A673 (cell line): ENCODE results near the gene CBX8.

Experiments used
- EZH2 ChIP-seq: fragments of 200-600 bp; sonication (generic); IDR thresholded peaks from 2 replicates; pipeline ENCODE4 v1.6.1; 2017; ENCODE audit warnings: borderline replicate concordance, low read depth, mild to moderate bottlenecking, mixed read lengths, antibody characterized with exemption, low read length; ENCODE audit not compliant: poor library complexity, severe bottlenecking
- TF ChIP-seq, protein P1 (sequence below): fragments of 300-800, 200-600 bp; sonication (generic); conservative IDR thresholded peaks from 2 replicates; pipeline ENCODE4 v1.5.1; 2017; ENCODE audit warnings: low read depth, mild to moderate bottlenecking, antibody characterized with exemption, low read length, moderate library complexity, mixed read lengths

DNA sequence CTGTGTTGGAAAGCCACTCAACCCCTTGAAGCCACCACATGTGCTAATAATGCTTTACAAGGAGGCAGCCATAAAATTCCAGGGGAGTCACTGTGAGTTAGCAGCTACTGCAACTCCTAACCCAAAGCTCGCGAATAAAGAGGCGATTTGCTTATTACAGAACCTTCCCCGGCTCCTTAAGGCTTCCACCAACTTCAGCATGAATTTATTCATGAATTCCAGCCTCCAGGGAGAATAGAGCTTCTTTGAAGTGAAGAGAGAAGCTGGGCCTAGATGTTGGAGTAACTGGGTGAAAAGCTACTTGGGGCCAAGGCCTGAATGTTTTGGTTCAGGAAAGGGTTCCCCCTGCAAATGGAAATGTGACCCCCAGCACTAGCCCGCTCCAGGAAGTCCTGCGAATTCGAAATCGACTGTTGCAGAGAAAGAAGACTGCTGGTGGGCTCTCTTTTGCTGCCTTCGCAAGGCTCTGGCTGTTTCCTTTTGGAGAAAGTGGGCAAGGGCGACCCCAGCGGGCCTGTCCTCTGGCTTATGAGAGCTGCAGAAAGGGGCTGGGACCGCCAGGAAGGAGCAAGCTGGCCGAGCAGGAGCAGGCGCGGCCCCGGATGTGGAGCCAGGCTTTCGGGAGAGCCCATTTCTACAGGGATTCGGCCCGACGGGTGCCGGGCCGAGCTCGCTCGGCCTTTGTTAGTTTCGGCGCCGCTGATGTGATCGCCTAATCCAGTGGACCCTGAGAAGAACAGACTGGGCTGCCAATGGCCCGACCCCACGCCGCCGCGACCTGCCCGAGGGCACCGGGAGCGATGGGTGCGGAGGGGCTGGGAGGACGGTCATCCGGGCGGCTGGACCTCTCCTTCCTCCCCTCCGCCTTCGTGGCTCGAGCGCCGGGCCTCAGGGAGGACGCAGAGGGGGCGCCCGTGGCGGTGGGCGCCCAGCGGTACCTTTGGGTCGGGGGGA is 7.6 kb downstream of the CBX8 start:
- TF ChIP-seq, protein P1, sequence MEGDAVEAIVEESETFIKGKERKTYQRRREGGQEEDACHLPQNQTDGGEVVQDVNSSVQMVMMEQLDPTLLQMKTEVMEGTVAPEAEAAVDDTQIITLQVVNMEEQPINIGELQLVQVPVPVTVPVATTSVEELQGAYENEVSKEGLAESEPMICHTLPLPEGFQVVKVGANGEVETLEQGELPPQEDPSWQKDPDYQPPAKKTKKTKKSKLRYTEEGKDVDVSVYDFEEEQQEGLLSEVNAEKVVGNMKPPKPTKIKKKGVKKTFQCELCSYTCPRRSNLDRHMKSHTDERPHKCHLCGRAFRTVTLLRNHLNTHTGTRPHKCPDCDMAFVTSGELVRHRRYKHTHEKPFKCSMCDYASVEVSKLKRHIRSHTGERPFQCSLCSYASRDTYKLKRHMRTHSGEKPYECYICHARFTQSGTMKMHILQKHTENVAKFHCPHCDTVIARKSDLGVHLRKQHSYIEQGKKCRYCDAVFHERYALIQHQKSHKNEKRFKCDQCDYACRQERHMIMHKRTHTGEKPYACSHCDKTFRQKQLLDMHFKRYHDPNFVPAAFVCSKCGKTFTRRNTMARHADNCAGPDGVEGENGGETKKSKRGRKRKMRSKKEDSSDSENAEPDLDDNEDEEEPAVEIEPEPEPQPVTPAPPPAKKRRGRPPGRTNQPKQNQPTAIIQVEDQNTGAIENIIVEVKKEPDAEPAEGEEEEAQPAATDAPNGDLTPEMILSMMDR: no peak
- no peak for TF ChIP-seq EZH2
